ENCODE results near the gene SH3RF1. TPM values are rescaled to one million over a fixed set of nuclear protein-coding genes. Genes with fewer than 3 reads are reported as not detected.

Gene SH3RF1
- total RNA-seq, 1 experiment from 2014 or later, result 59.5 TPM

GRCh38 chr4:169152098-169152497 is 118.7 kb downstream of the SH3RF1 start:
- POLR2A ChIA-PET, result no interaction called here

GRCh38 chr4:169151671-169152070 is 119.1 kb downstream of the SH3RF1 start:
- Histone ChIP-seq H3K4me1 (ENCODE audit: control insufficient read depth in 1 of 2, insufficient read depth in 2 of 2, low read length in 2 of 2) (peaks cover 16 to 36% of the 10 kb centered on the region in 2 experiments), H3K27ac (ENCODE audit: low read depth, low read length) (no peak overlapping the region), H4K20me1 (ENCODE audit: insufficient read depth) (no peaks in the 10 kb centered on the region; the same call in 1 of the 2 replicates), H3K4me2 (ENCODE audit: low read length) (no peak overlapping the region), H3K36me3 (ENCODE audit: control insufficient read depth in 1 of 2, insufficient read depth in 2 of 2, low read length in 2 of 2) (peaks cover 10 to 30% of the 10 kb centered on the region in 2 experiments; a peak in 2 of 4 replicates), H3K9me2 (ENCODE audit: insufficient read depth) (no peaks in the 10 kb centered on the region), H3K27me3 (ENCODE audit: insufficient read depth, low read length) (no peaks in the 10 kb centered on the region), H3K79me2 (ENCODE audit: insufficient read depth, low read length) (peaks cover 39% of the 10 kb centered on the region), H2AFZ (ENCODE audit: low read depth, low read length, poor library complexity, severe bottlenecking) (no peak overlapping the region), H3K4me3 (replicated peaks in 1 of 2; ENCODE audit: low read depth in 1 of 2, low read length in 2 of 2) (no peak overlapping the region), H3K9ac (ENCODE audit: low read length) (no peak overlapping the region), H3K9me3 (ENCODE audit: control insufficient read depth in 1 of 2, insufficient read depth in 1 of 2, low read depth in 1 of 2, low read length in 2 of 2) (no peaks in the 10 kb centered on the region)
- intact Hi-C loops (cut with micrococcal nuclease), result no loop called here
- ChIA-PET POLR2A (no interaction called here), CTCF (no interaction called here), RAD21 (ENCODE audit: low non-redundant PET in 1 of 2, low total read pairs in 2 of 2, uncharacterized antibody in 2 of 2, unreplicated experiment in 2 of 2) (no interaction called here)
- ATAC-seq (no peak), DNase-seq (ENCODE audit: low read depth, low spot score) (no peak)
- no peak for TF ChIP-seq REST (IDR thresholded peaks at IDR 0.05; ENCODE audit: low read depth)
- no TSS peak for BruUV-seq (replicated peaks)

More at GRCh38 chr4:169152098-169152497, 118.7 kb downstream of the SH3RF1 start:
- Histone ChIP-seq H3K4me2 (ENCODE audit: low read length) (no peak overlapping the region), H3K79me2 (ENCODE audit: insufficient read depth, low read length) (peaks cover 42% of the 10 kb centered on the region), H4K20me1 (ENCODE audit: insufficient read depth) (no peaks in the 10 kb centered on the region; the same call in 1 of the 2 replicates), H3K27ac (ENCODE audit: low read depth, low read length) (no peak overlapping the region), H3K4me3 (replicated peaks in 1 of 2; ENCODE audit: low read depth in 1 of 2, low read length in 2 of 2) (no peak overlapping the region), H3K4me1 (ENCODE audit: control insufficient read depth in 1 of 2, insufficient read depth in 2 of 2, low read length in 2 of 2) (peaks cover 15 to 32% of the 10 kb centered on the region in 2 experiments), H2AFZ (ENCODE audit: low read depth, low read length, poor library complexity, severe bottlenecking) (no peak overlapping the region), H3K9me2 (ENCODE audit: insufficient read depth) (no peaks in the 10 kb centered on the region), H3K27me3 (ENCODE audit: insufficient read depth, low read length) (no peaks in the 10 kb centered on the region), H3K9me3 (ENCODE audit: control insufficient read depth in 1 of 2, insufficient read depth in 1 of 2, low read depth in 1 of 2, low read length in 2 of 2) (no peaks in the 10 kb centered on the region), H3K36me3 (ENCODE audit: control insufficient read depth in 1 of 2, insufficient read depth in 2 of 2, low read length in 2 of 2) (peaks cover 10 to 30% of the 10 kb centered on the region in 2 experiments; a peak in 2 of 4 replicates), H3K9ac (ENCODE audit: low read length) (no peak overlapping the region)
- intact Hi-C loops (cut with micrococcal nuclease), result no loop called here
- CTCF ChIA-PET, result no interaction called here
- ATAC-seq (no peak), DNase-seq (ENCODE audit: low read depth, low spot score) (no peak)
- no peak for TF ChIP-seq POLR2A (IDR thresholded peaks at IDR 0.05; ENCODE audit: borderline replicate concordance, extremely low read depth, insufficient read depth, insufficient read length)
- no peak for TF ChIP-seq EZH2phosphoT487 (IDR thresholded peaks at IDR 0.05; ENCODE audit: borderline replicate concordance)
- TF ChIP-seq FOSL1 (IDR thresholded peaks at IDR 0.05; ENCODE audit: low read depth), result no peak
- no peak for TF ChIP-seq CEBPB (IDR thresholded peaks at IDR 0.05; ENCODE audit: low read depth)
- no peak for TF ChIP-seq ATF3 (IDR thresholded peaks at IDR 0.05)
- TF ChIP-seq SIN3A (IDR thresholded peaks at IDR 0.05; ENCODE audit: low read depth), result no peak
- TF ChIP-seq TCF7L2 (IDR thresholded peaks at IDR 0.05; ENCODE audit: borderline replicate concordance, extremely low read depth, insufficient read depth, insufficient read length), result no peak
- TF ChIP-seq EZH2 (IDR thresholded peaks at IDR 0.05), result no peak
- no peak for TF ChIP-seq JUND (IDR thresholded peaks at IDR 0.05)
- TF ChIP-seq YY1 (IDR thresholded peaks at IDR 0.05; ENCODE audit: extremely low read depth, insufficient replicate concordance, low read depth, low read length), result no peak
- no peak for TF ChIP-seq ZNF274 (IDR thresholded peaks at IDR 0.05; ENCODE audit: low read depth, low read length)
- RAD21 ChIA-PET (ENCODE audit: low non-redundant PET in 1 of 2, low total read pairs in 2 of 2, uncharacterized antibody in 2 of 2, unreplicated experiment in 2 of 2), result no interaction called here
- BruUV-seq (replicated peaks), result no TSS peak
